ENCODE measurements around the gene FOXP3.

FOXP3 gene

DNA sequence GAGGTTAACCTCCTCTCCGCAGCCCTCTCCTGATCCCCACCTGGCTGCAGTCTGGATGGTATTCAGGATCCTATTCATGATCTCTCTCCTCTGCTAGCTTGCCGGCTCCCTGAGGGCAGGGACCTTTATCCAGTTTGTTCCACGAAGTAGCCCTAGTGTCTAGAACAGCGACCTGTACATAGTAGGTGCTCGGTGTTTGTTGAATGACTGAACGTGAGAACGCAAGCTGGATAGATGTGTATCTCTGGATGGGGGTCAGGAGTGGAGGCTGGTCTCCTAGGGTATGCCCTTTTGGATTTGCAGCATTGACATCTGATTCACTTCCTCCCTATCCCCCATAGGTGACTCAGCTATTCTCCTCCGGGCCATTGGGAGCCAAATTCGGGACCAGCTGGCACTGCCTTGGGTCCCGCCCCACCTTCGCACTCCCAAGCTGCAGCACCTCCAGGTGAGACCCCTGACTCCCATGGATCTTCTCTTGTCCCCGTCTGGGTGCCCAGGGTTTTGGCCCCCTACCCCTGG, 21.9 kb downstream of the FOXP3 start:
- Histone ChIP-seq H3K4me1 (ENCODE audit: insufficient read depth, low read length) (no peaks in the 10 kb centered on the region), H3K36me3 (ENCODE audit: insufficient read depth, low read length) (peaks cover 27% of the 10 kb centered on the region), H3K4me3 (ENCODE audit: low read depth in 1 of 2, low read length in 2 of 2) (no peak overlapping the region), H4K20me1 (ENCODE audit: insufficient read depth, low read length) (no peaks in the 10 kb centered on the region), H3K9ac (ENCODE audit: low read depth, low read length) (no peak overlapping the region), H3K27ac (ENCODE audit: low read length) (no peak overlapping the region), H3K79me2 (ENCODE audit: insufficient read depth, low read length) (no peaks in the 10 kb centered on the region), H3K9me3 (ENCODE audit: insufficient read depth, low read length, severe bottlenecking) (no peaks in the 10 kb centered on the region), H3K27me3 (ENCODE audit: insufficient read depth, low read length, poor library complexity) (no peaks in the 10 kb centered on the region), H3K4me2 (ENCODE audit: insufficient read depth, low read length) (no peak overlapping the region), H2AFZ (ENCODE audit: low read depth, low read length) (no peak overlapping the region)
- no peak for ATAC-seq (ENCODE audit: insufficient read depth, low read depth)
- no peak for DNase-seq
- no peak for TF ChIP-seq EZH2 (IDR thresholded peaks at IDR 0.05; ENCODE audit: borderline replicate concordance, low read depth, low read length, severe bottlenecking)
- TF ChIP-seq, protein P1, sequence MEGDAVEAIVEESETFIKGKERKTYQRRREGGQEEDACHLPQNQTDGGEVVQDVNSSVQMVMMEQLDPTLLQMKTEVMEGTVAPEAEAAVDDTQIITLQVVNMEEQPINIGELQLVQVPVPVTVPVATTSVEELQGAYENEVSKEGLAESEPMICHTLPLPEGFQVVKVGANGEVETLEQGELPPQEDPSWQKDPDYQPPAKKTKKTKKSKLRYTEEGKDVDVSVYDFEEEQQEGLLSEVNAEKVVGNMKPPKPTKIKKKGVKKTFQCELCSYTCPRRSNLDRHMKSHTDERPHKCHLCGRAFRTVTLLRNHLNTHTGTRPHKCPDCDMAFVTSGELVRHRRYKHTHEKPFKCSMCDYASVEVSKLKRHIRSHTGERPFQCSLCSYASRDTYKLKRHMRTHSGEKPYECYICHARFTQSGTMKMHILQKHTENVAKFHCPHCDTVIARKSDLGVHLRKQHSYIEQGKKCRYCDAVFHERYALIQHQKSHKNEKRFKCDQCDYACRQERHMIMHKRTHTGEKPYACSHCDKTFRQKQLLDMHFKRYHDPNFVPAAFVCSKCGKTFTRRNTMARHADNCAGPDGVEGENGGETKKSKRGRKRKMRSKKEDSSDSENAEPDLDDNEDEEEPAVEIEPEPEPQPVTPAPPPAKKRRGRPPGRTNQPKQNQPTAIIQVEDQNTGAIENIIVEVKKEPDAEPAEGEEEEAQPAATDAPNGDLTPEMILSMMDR (IDR thresholded peaks at IDR 0.05; ENCODE audit: borderline replicate concordance, extremely low read depth, low read length, poor library complexity, severe bottlenecking): no peak

DNA sequence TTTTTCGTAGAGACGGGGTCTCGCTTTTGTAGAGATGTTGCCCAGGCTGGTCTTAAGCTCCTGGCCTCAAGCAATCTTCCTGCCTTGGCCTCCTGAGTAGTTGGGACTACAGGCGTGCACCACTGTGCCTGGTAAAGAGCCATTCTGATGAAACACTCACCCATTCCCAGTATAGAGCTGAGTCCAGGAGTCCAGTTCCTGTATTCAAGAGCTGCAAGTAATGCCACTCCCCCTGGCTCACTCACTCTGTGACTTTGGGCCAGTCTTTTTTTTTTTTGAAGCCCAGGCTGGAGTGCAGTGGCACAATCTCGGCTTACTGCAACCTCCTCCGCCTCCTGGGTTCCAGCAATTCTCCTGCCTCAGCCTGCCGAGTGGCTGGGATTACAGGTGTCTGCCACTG, 25.8 kb downstream of the FOXP3 start:
- Histone ChIP-seq H3K9ac (ENCODE audit: low read depth, low read length) (no peak overlapping the region), H3K27ac (ENCODE audit: low read length) (no peak overlapping the region), H3K4me2 (ENCODE audit: insufficient read depth, low read length) (no peak overlapping the region), H3K36me3 (ENCODE audit: insufficient read depth, low read length) (peaks cover 11% of the 10 kb centered on the region), H2AFZ (ENCODE audit: low read depth, low read length) (no peak overlapping the region), H3K9me3 (ENCODE audit: insufficient read depth, low read length, severe bottlenecking) (no peaks in the 10 kb centered on the region), H3K4me1 (ENCODE audit: insufficient read depth, low read length) (peaks cover 20% of the 10 kb centered on the region), H3K79me2 (ENCODE audit: insufficient read depth, low read length) (peaks cover 12% of the 10 kb centered on the region), H3K4me3 (ENCODE audit: low read depth in 1 of 2, low read length in 2 of 2) (no peak overlapping the region), H4K20me1 (ENCODE audit: insufficient read depth, low read length) (no peaks in the 10 kb centered on the region), H3K27me3 (ENCODE audit: insufficient read depth, low read length, poor library complexity) (no peaks in the 10 kb centered on the region)
- ATAC-seq (ENCODE audit: insufficient read depth, low read depth) (no peak), DNase-seq (no peak)
- TF ChIP-seq EZH2 (IDR thresholded peaks at IDR 0.05; ENCODE audit: borderline replicate concordance, low read depth, low read length, severe bottlenecking): no peak
- TF ChIP-seq, protein P1 (IDR thresholded peaks at IDR 0.05; ENCODE audit: borderline replicate concordance, extremely low read depth, low read length, poor library complexity, severe bottlenecking): no peak

DNA sequence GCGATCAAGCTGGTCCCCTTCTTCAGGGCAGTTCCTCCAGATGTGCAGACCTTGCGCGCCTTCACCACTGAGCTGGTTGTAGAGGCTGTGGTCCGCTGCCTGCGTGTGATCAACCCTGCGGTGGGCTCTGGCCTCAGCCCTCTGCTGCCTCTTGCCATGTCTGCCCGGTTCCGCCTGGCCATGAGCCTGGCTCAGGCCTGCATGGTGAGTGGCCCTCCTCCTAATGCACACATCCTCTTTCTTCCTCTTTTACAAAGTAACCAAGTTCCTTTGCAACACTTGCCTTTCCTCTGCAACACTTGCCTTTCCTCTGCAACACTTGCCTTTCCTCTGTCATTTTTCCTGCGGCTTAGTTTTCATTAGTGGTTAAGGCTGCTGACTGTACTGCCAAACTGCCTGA, 27.4 kb downstream of the FOXP3 start:
- peak overlapping the region; percentile 74; the same call in 1 of the 2 replicates for H3K9ac ChIP-seq (ENCODE audit: low read depth, low read length)
- H3K27ac ChIP-seq (ENCODE audit: low read length): no peak overlapping the region
- H4K20me1 ChIP-seq (ENCODE audit: insufficient read depth, low read length): no peaks in the 10 kb centered on the region
- peak overlapping the region; percentile 79; the same call in 1 of the 2 replicates for H3K4me2 ChIP-seq (ENCODE audit: insufficient read depth, low read length)
- no peak overlapping the region for H2AFZ ChIP-seq (ENCODE audit: low read depth, low read length)
- TF ChIP-seq, protein P1 (IDR thresholded peaks at IDR 0.05; ENCODE audit: borderline replicate concordance, extremely low read depth, low read length, poor library complexity, severe bottlenecking): no peak
- TF ChIP-seq EZH2 (IDR thresholded peaks at IDR 0.05; ENCODE audit: borderline replicate concordance, low read depth, low read length, severe bottlenecking): no peak
- no peak overlapping the region; a peak in 1 of 4 replicates for H3K4me3 ChIP-seq (ENCODE audit: low read depth in 1 of 2, low read length in 2 of 2)
- H3K79me2 ChIP-seq (ENCODE audit: insufficient read depth, low read length): peaks cover 12% of the 10 kb centered on the region
- no peaks in the 10 kb centered on the region for H3K27me3 ChIP-seq (ENCODE audit: insufficient read depth, low read length, poor library complexity)
- no peaks in the 10 kb centered on the region for H3K9me3 ChIP-seq (ENCODE audit: insufficient read depth, low read length, severe bottlenecking)
- H3K4me1 ChIP-seq (ENCODE audit: insufficient read depth, low read length): peaks cover 20% of the 10 kb centered on the region
- no peaks in the 10 kb centered on the region for H3K36me3 ChIP-seq (ENCODE audit: insufficient read depth, low read length)
- ATAC-seq (ENCODE audit: insufficient read depth, low read depth) (no peak), DNase-seq (no peak)
